ENCODE measurements around the gene VPS52. TPM values are rescaled to one million over a fixed set of nuclear protein-coding genes. Genes with fewer than 3 reads are reported as not detected.
"Not testable (repeated sequence)": the region's sequence is repeated elsewhere in the genome, so short reads cannot be mapped to it uniquely, and the experiment has no call there.

VPS52 gene
- total RNA-seq, 1 experiment from 2014 or later, result 58.2 TPM

GRCh38 chr6:33235221-33235634, 36.4 kb downstream of the VPS52 start (continued):
- no peak for TF ChIP-seq ATF3 (IDR thresholded peaks at IDR 0.05)
- TF ChIP-seq, protein P1, sequence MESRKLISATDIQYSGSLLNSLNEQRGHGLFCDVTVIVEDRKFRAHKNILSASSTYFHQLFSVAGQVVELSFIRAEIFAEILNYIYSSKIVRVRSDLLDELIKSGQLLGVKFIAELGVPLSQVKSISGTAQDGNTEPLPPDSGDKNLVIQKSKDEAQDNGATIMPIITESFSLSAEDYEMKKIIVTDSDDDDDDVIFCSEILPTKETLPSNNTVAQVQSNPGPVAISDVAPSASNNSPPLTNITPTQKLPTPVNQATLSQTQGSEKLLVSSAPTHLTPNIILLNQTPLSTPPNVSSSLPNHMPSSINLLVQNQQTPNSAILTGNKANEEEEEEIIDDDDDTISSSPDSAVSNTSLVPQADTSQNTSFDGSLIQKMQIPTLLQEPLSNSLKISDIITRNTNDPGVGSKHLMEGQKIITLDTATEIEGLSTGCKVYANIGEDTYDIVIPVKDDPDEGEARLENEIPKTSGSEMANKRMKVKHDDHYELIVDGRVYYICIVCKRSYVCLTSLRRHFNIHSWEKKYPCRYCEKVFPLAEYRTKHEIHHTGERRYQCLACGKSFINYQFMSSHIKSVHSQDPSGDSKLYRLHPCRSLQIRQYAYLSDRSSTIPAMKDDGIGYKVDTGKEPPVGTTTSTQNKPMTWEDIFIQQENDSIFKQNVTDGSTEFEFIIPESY (IDR thresholded peaks at IDR 0.05; ENCODE audit: extremely low read depth, insufficient replicate concordance, low read length), result no peak
- TF ChIP-seq FOSL1 (IDR thresholded peaks at IDR 0.05; ENCODE audit: low read depth), result no peak
- no peak for TF ChIP-seq EZH2 (IDR thresholded peaks at IDR 0.05)
- no peak for TF ChIP-seq POLR2AphosphoS5 (IDR thresholded peaks at IDR 0.05; ENCODE audit: low read depth, low read length)
- no peak for TF ChIP-seq CEBPB (IDR thresholded peaks at IDR 0.05; ENCODE audit: low read depth)

GRCh38 chr6:33226503-33227120, 45.1 kb downstream of the VPS52 start:
- H4K20me1 ChIP-seq (ENCODE audit: insufficient read depth); H2AFZ ChIP-seq (ENCODE audit: low read depth, low read length, poor library complexity, severe bottlenecking); intact Hi-C loops (cut with micrococcal nuclease); H3K4me2 ChIP-seq (ENCODE audit: low read length); H3K79me2 ChIP-seq (ENCODE audit: insufficient read depth, low read length); BruUV-seq (replicated peaks); DNase-seq (ENCODE audit: low read depth, low spot score); H3K4me1 ChIP-seq (ENCODE audit: control insufficient read depth in 1 of 2, insufficient read depth in 2 of 2, low read length in 2 of 2); H3K9ac ChIP-seq (ENCODE audit: low read length); H3K9me3 ChIP-seq (ENCODE audit: control insufficient read depth in 1 of 2, insufficient read depth in 1 of 2, low read depth in 1 of 2, low read length in 2 of 2); H3K4me3 ChIP-seq (replicated peaks in 1 of 2; ENCODE audit: low read depth in 1 of 2, low read length in 2 of 2); RAD21 ChIA-PET (ENCODE audit: low non-redundant PET in 1 of 2, low total read pairs in 2 of 2, uncharacterized antibody in 2 of 2, unreplicated experiment in 2 of 2); CTCF ChIA-PET; ATAC-seq; H3K27ac ChIP-seq (ENCODE audit: low read depth, low read length); H3K36me3 ChIP-seq (ENCODE audit: control insufficient read depth in 1 of 2, insufficient read depth in 2 of 2, low read length in 2 of 2); H3K9me2 ChIP-seq (ENCODE audit: insufficient read depth); H3K27me3 ChIP-seq (ENCODE audit: insufficient read depth, low read length); POLR2A ChIA-PET: not testable (repeated sequence)

Measured in HCT116 (cell line).